NCI-H526 (cell line): ENCODE results near the gene ASPA.
A peak's percentile ranks its signal among the peaks of the same experiment; 100 is the strongest.

Experiments
- DNase-seq, 2 experiments: peaks; one replicate each; lab custom pipeline; 2025; lab: John Stamatoyannopoulos, UW

The ASPA gene

GRCh38 chr17:3534881-3535252 lies 59.1 kb downstream of the ASPA start:
- no peak for DNase-seq

GRCh38 chr17:3535253-3535995 lies 59.6 kb downstream of the ASPA start:
- peak in 1 of 2 experiments; percentile 67 for DNase-seq

GRCh38 chr17:3536716-3537115 lies 60.9 kb downstream of the ASPA start:
- DNase-seq = no peak

- no peak for DNase-seq
Observed at GRCh38 chr17:3539881-3540540, 64.2 kb downstream of the ASPA start.

- no peak for DNase-seq
Observed at GRCh38 chr17:3542410-3543088, 66.8 kb downstream of the ASPA start.

- DNase-seq = no peak
Observed at GRCh38 chr17:3543453-3543852, 67.7 kb downstream of the ASPA start.

GRCh38 chr17:3544365-3544764 lies 68.6 kb downstream of the ASPA start:
- no peak for DNase-seq

- DNase-seq = no peak
Observed at GRCh38 chr17:3545151-3545550, 69.4 kb downstream of the ASPA start.

- no peak for DNase-seq
Observed at GRCh38 chr17:3546521-3546920, 70.7 kb downstream of the ASPA start.

GRCh38 chr17:3546997-3547396 lies 71.2 kb downstream of the ASPA start:
- DNase-seq = no peak

GRCh38 chr17:3547628-3548027 lies 71.8 kb downstream of the ASPA start:
- no peak for DNase-seq

- DNase-seq = no peak
Observed at GRCh38 chr17:3549610-3550162, 73.9 kb downstream of the ASPA start.

- no peak for DNase-seq
Observed at GRCh38 chr17:3551189-3551588, 75.4 kb downstream of the ASPA start.

GRCh38 chr17:3552916-3553315 lies 77.1 kb downstream of the ASPA start:
- no peak for DNase-seq
